Measurements from ENCODE around the gene TMEM43. TPM values are rescaled to one million over a fixed set of nuclear protein-coding genes. Genes with fewer than 3 reads are reported as not detected.

TMEM43 gene
- total and polyA plus RNA-seq, 10 of the 15 experiments (the other 5 are each of a cell fraction or from before 2014, with no cell fraction given): 7.2 to 33.0 (median 18.5) TPM

DNA sequence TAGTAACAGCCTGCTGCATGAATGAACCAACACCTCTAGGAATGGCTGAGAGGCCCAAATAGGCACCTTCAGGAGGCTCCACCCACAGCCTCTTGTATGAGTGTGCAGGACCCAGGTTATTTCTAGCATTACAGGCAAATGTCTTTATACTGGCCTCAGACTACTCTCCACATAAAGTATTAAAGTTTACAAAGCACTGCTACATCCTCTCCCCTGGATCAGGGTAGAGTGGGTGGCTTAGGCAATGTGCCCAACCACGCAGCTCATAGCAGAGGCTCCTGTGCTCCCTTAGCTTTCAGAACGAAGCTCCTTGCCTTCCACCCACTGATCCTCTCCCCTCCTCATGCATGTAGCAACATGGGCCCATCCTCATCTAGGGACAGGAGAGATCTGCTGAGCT is 16.3 kb downstream of the TMEM43 start:
- peaks cover 16% of the 10 kb centered on the region for H3K4me1 ChIP-seq (ENCODE audit: control insufficient read depth, insufficient read depth, low read length)
- H3K36me3 ChIP-seq (ENCODE audit: control insufficient read depth in 2 of 2, insufficient read depth in 2 of 2, low read length in 1 of 2): peaks cover 4 to 9% of the 10 kb centered on the region in 2 experiments; a peak in 3 of 4 replicates
- H2AFZ ChIP-seq (ENCODE audit: control insufficient read depth, low read depth, low read length): no peak overlapping the region
- TF ChIP-seq PML (IDR thresholded peaks at IDR 0.05; ENCODE audit: low read length) (no peak), POU2F2 (IDR thresholded peaks at IDR 0.05; ENCODE audit: borderline replicate concordance, low read depth, low read length) (no peak), STAT3 (IDR thresholded peaks at IDR 0.05; ENCODE audit: low read depth, low read length) (no peak), MTA3 (IDR thresholded peaks at IDR 0.05; ENCODE audit: borderline replicate concordance, low read length) (no peak), SMAD5 (IDR thresholded peaks at IDR 0.05; ENCODE audit: low read depth) (no peak), RFX5 (IDR thresholded peaks at IDR 0.05; ENCODE audit: low read depth, low read length) (no peak), POLR2AphosphoS5 (IDR thresholded peaks at IDR 0.05; ENCODE audit: low read length) (no peak), ASH2L (IDR thresholded peaks at IDR 0.05; ENCODE audit: borderline replicate concordance, low read depth) (no peak), YY1 (IDR thresholded peaks at IDR 0.05; ENCODE audit: low read depth, low read length) (no peak)
- TF ChIP-seq, protein P1, sequence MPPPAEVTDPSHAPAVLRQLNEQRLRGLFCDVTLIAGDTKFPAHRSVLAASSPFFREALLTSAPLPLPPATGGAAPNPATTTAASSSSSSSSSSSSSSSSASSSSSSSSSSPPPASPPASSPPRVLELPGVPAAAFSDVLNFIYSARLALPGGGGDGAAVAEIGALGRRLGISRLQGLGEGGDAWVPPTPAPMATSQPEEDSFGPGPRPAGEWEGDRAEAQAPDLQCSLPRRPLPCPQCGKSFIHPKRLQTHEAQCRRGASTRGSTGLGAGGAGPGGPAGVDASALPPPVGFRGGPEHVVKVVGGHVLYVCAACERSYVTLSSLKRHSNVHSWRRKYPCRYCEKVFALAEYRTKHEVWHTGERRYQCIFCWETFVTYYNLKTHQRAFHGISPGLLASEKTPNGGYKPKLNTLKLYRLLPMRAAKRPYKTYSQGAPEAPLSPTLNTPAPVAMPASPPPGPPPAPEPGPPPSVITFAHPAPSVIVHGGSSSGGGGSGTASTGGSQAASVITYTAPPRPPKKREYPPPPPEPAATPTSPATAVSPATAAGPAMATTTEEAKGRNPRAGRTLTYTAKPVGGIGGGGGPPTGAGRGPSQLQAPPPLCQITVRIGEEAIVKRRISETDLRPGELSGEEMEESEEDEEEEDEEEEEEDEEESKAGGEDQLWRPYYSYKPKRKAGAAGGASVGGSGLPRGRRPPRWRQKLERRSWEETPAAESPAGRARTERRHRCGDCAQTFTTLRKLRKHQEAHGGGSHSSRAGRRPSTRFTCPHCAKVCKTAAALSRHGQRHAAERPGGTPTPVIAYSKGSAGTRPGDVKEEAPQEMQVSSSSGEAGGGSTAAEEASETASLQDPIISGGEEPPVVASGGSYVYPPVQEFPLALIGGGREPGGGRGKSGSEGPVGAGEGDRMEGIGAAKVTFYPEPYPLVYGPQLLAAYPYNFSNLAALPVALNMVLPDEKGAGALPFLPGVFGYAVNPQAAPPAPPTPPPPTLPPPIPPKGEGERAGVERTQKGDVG (CRISPR knock-in tag; IDR thresholded peaks at IDR 0.05): no peak
- TF ChIP-seq, protein P2, sequence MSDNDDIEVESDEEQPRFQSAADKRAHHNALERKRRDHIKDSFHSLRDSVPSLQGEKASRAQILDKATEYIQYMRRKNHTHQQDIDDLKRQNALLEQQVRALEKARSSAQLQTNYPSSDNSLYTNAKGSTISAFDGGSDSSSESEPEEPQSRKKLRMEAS (IDR thresholded peaks at IDR 0.05; ENCODE audit: low read depth, low read length): no peak
- TF ChIP-seq, protein P3, sequence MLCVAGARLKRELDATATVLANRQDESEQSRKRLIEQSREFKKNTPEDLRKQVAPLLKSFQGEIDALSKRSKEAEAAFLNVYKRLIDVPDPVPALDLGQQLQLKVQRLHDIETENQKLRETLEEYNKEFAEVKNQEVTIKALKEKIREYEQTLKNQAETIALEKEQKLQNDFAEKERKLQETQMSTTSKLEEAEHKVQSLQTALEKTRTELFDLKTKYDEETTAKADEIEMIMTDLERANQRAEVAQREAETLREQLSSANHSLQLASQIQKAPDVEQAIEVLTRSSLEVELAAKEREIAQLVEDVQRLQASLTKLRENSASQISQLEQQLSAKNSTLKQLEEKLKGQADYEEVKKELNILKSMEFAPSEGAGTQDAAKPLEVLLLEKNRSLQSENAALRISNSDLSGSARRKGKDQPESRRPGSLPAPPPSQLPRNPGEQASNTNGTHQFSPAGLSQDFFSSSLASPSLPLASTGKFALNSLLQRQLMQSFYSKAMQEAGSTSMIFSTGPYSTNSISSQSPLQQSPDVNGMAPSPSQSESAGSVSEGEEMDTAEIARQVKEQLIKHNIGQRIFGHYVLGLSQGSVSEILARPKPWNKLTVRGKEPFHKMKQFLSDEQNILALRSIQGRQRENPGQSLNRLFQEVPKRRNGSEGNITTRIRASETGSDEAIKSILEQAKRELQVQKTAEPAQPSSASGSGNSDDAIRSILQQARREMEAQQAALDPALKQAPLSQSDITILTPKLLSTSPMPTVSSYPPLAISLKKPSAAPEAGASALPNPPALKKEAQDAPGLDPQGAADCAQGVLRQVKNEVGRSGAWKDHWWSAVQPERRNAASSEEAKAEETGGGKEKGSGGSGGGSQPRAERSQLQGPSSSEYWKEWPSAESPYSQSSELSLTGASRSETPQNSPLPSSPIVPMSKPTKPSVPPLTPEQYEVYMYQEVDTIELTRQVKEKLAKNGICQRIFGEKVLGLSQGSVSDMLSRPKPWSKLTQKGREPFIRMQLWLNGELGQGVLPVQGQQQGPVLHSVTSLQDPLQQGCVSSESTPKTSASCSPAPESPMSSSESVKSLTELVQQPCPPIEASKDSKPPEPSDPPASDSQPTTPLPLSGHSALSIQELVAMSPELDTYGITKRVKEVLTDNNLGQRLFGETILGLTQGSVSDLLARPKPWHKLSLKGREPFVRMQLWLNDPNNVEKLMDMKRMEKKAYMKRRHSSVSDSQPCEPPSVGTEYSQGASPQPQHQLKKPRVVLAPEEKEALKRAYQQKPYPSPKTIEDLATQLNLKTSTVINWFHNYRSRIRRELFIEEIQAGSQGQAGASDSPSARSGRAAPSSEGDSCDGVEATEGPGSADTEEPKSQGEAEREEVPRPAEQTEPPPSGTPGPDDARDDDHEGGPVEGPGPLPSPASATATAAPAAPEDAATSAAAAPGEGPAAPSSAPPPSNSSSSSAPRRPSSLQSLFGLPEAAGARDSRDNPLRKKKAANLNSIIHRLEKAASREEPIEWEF (IDR thresholded peaks at IDR 0.05; ENCODE audit: insufficient replicate concordance, low read depth, low read length): no peak
- WGBS (ENCODE audit: insufficient coverage, insufficient replicate concordance, low lambda C conversion rate, missing lambda C conversion rate): 94% methylated on average over 2 of the region's 2 CpGs
- intact Hi-C loops (cut with micrococcal nuclease; ENCODE audit: unreplicated experiment) (no loop called here), in situ Hi-C loops (cut with MboI) (no loop called here)
- CTCF ChIA-PET: no interaction called here
- no peak overlapping the region for H3K4me3 ChIP-seq
- H3K9me3 ChIP-seq (replicated peaks; ENCODE audit: control insufficient read depth, insufficient read depth, low read length): no peaks in the 10 kb centered on the region
- no TSS peak for BruUV-seq (replicated peaks)
- POLR2A ChIA-PET: no interaction called here
- RAD21 ChIA-PET (ENCODE audit: unreplicated experiment): no interaction called here
- DNase-seq (ENCODE audit: low read depth, low spot score) (no peak), FAIRE-seq (no peak), ATAC-seq (no peak)
- H3K27me3 ChIP-seq (replicated peaks in 1 of 2; ENCODE audit: control insufficient read depth in 2 of 2, insufficient read depth in 2 of 2, low read length in 1 of 2): no peaks in the 10 kb centered on the region
- H3K27ac ChIP-seq (ENCODE audit: control insufficient read depth, insufficient read depth): no peak overlapping the region
- no peak overlapping the region for H3K9ac ChIP-seq (ENCODE audit: control insufficient read depth, insufficient read depth, low read length)
- no peaks in the 10 kb centered on the region for H3K79me2 ChIP-seq (ENCODE audit: control insufficient read depth, insufficient read depth, low read length)
- SMC1A ChIA-PET (ENCODE audit: uncharacterized antibody, unreplicated experiment): no interaction called here
- no peak overlapping the region for H3K4me2 ChIP-seq (ENCODE audit: control insufficient read depth, insufficient read depth)
- H4K20me1 ChIP-seq (ENCODE audit: control insufficient read depth, insufficient read depth): no peaks in the 10 kb centered on the region
